Spleen (tissue), 7 donors: ENCODE data around the gene ZNF263.

ENCODE experiments used
- POLR2AphosphoS5 ChIP-seq, 3 donors: sonication (generic); formaldehyde crosslinking; IDR thresholded peaks; one replicate each; pipeline ENCODE4 v1.5.1; 2017; ENCODE audit warnings: antibody characterized with exemption in 3 of 3
- TF ChIP-seq, protein P1 (sequence below), 11 experiments: fragments of 200-600 bp in 7 of 11; fragments of 450-650 bp in 4 of 11; sonication (generic) in 4 of 11; IDR thresholded peaks in 8 of 11; conservative IDR thresholded peaks in 3 of 11; 1 replicate in 7 of 11; 2 replicates in 4 of 11; pipeline versions ENCODE4 v1.4.0 to v1.8.0; 2016 to 2021; ENCODE audit warnings: antibody characterized with exemption in 11 of 11, inconsistent platforms in 4 of 11, mild to moderate bottlenecking in 1 of 11
- donor health status: DM: no; HTN: no; CAD: no; lungs with moderate emphysema.
- donor health status: DM: no; HTN: no; CAD: no.
- donor health status: DM: no; HTN: no; CAD: no.

DNA sequence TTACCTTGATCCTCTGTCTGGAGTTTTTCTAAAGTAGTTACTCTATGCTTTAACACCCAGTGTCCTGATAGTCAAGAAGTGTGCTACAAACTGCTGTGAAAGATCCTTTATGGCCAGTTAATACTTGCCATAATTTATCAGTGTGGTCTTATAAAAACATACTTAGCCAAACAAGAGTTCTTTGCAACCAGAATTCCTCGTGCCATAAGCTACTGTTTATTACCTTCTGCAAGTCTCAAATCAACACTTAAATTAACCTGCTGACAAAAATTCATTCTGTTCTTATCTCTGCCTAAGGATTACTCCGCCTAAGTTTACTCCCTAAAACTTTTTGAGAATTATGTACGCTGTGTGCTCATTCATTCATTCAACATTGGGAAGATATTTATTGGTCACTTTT, 44.8 kb downstream of the ZNF263 start:
- TF ChIP-seq, protein P1, sequence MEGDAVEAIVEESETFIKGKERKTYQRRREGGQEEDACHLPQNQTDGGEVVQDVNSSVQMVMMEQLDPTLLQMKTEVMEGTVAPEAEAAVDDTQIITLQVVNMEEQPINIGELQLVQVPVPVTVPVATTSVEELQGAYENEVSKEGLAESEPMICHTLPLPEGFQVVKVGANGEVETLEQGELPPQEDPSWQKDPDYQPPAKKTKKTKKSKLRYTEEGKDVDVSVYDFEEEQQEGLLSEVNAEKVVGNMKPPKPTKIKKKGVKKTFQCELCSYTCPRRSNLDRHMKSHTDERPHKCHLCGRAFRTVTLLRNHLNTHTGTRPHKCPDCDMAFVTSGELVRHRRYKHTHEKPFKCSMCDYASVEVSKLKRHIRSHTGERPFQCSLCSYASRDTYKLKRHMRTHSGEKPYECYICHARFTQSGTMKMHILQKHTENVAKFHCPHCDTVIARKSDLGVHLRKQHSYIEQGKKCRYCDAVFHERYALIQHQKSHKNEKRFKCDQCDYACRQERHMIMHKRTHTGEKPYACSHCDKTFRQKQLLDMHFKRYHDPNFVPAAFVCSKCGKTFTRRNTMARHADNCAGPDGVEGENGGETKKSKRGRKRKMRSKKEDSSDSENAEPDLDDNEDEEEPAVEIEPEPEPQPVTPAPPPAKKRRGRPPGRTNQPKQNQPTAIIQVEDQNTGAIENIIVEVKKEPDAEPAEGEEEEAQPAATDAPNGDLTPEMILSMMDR (IDR thresholded peaks at IDR 0.05 in 8 of 11, conservative IDR thresholded peaks at IDR 0.05 in 3 of 11): no peak
- TF ChIP-seq POLR2AphosphoS5 (IDR thresholded peaks at IDR 0.05): no peak
